KMS-11 (cell line): Measurements from ENCODE around the gene PXN.

ENCODE experiments used
- H2AFZ ChIP-seq: fragments of 200-600 bp; sonication (generic); 2 replicates; pipeline ENCODE4 v1.6.1; 2016; ENCODE audit warnings: antibody characterized with exemption, mixed run types, low read depth
- H3K27ac ChIP-seq: fragments of 200-600 bp; sonication (generic); 2 replicates; pipeline ENCODE4 v1.6.1; 2016; ENCODE audit warnings: mild to moderate bottlenecking, mixed run types
- H3K27me3 ChIP-seq: fragments of 200-600 bp; sonication (generic); 2 replicates; pipeline ENCODE4 v1.6.1; 2017; ENCODE audit warnings: mild to moderate bottlenecking, low read depth, mixed run types, moderate library complexity; ENCODE audit not compliant: insufficient read depth
- H3K36me3 ChIP-seq: fragments of 200-600 bp; sonication (generic); 2 replicates; pipeline ENCODE4 v1.6.1; 2017; ENCODE audit warnings: mild to moderate bottlenecking, mixed run types; ENCODE audit not compliant: insufficient read depth
- H3K4me1 ChIP-seq: fragments of 200-600 bp; sonication (generic); 2 replicates; pipeline ENCODE4 v1.6.1; 2016; ENCODE audit warnings: mild to moderate bottlenecking, low read depth, mixed run types; ENCODE audit not compliant: poor library complexity, severe bottlenecking
- H3K4me2 ChIP-seq: fragments of 200-600 bp; sonication (generic); 2 replicates; pipeline ENCODE4 v1.7.0; 2016; ENCODE audit warnings: mild to moderate bottlenecking, mixed run types
- H3K4me3 ChIP-seq: fragments of 200-600 bp; sonication (generic); IDR thresholded peaks from 2 replicates; pipeline ENCODE4 v1.6.1; 2017; ENCODE audit warnings: low read depth, low read length, mixed read lengths; ENCODE audit not compliant: insufficient read depth
- H3K79me2 ChIP-seq: fragments of 200-600 bp; sonication (generic); 2 replicates; pipeline ENCODE4 v1.6.1; 2016; ENCODE audit warnings: low read depth, mixed run types; ENCODE audit not compliant: insufficient read depth
- H3K9ac ChIP-seq: fragments of 200-600 bp; sonication (generic); 2 replicates; pipeline ENCODE4 v1.6.1; 2016; ENCODE audit warnings: mild to moderate bottlenecking, mixed run types
- H4K20me1 ChIP-seq: fragments of 200-600 bp; sonication (generic); 2 replicates; pipeline ENCODE4 v1.6.1; 2016; ENCODE audit warnings: mild to moderate bottlenecking, mixed run types; ENCODE audit not compliant: insufficient read depth
- CTCF ChIP-seq: fragments of 200-600 bp; sonication (generic); conservative IDR thresholded peaks from 2 replicates; pipeline ENCODE4 v1.6.1; 2017; ENCODE audit warnings: low read depth, mild to moderate bottlenecking, antibody characterized with exemption, low read length, moderate library complexity, mixed read lengths

The PXN gene

GRCh38 chr12:120175062-120175461, 90.5 kb downstream of the PXN start:
- no peak for TF ChIP-seq CTCF
- Histone ChIP-seq H3K27me3 (no peaks in the 10 kb centered on the region), H2AFZ (no peak overlapping the region), H3K27ac (no peak overlapping the region), H3K79me2 (no peaks in the 10 kb centered on the region; the same call in 1 of the 2 replicates), H3K4me3 (no peak overlapping the region), H4K20me1 (no peaks in the 10 kb centered on the region), H3K36me3 (peaks cover 6% of the 10 kb centered on the region; the same call in 1 of the 2 replicates), H3K4me2 (no peak overlapping the region), H3K9ac (no peak overlapping the region), H3K4me1 (no peaks in the 10 kb centered on the region)

GRCh38 chr12:120172053-120172452, 93.5 kb downstream of the PXN start:
- Histone ChIP-seq H3K36me3 (peaks cover 11% of the 10 kb centered on the region; the same call in 1 of the 2 replicates), H2AFZ (no peak overlapping the region), H3K4me2 (no peak overlapping the region), H3K27me3 (no peaks in the 10 kb centered on the region), H3K4me3 (no peak overlapping the region), H3K79me2 (no peaks in the 10 kb centered on the region; the same call in 1 of the 2 replicates), H3K4me1 (no peaks in the 10 kb centered on the region), H3K9ac (no peak overlapping the region), H3K27ac (no peak overlapping the region), H4K20me1 (no peaks in the 10 kb centered on the region)
- no peak for TF ChIP-seq CTCF

GRCh38 chr12:120170631-120171030, 94.9 kb downstream of the PXN start:
- H3K4me2 ChIP-seq: no peak overlapping the region
- no peak for TF ChIP-seq CTCF
- H3K4me3 ChIP-seq: no peak overlapping the region
- no peak overlapping the region for H3K27ac ChIP-seq
- peaks cover 11% of the 10 kb centered on the region; the same call in 1 of the 2 replicates for H3K36me3 ChIP-seq
- H3K4me1 ChIP-seq: no peaks in the 10 kb centered on the region
- no peaks in the 10 kb centered on the region for H4K20me1 ChIP-seq
- no peak overlapping the region for H3K9ac ChIP-seq
- no peak overlapping the region for H2AFZ ChIP-seq
- no peaks in the 10 kb centered on the region; the same call in 1 of the 2 replicates for H3K79me2 ChIP-seq
- H3K27me3 ChIP-seq: no peaks in the 10 kb centered on the region

- no peak for TF ChIP-seq CTCF
- Histone ChIP-seq H2AFZ (no peak overlapping the region), H3K79me2 (no peaks in the 10 kb centered on the region; the same call in 1 of the 2 replicates), H3K36me3 (peaks cover 9% of the 10 kb centered on the region; the same call in 1 of the 2 replicates), H3K4me3 (no peak overlapping the region), H4K20me1 (no peaks in the 10 kb centered on the region), H3K27me3 (no peaks in the 10 kb centered on the region), H3K4me1 (no peaks in the 10 kb centered on the region), H3K4me2 (no peak overlapping the region), H3K9ac (no peak overlapping the region), H3K27ac (no peak overlapping the region)
Observed at GRCh38 chr12:120169946-120170345, 95.6 kb downstream of the PXN start.
